Regular cardiac myocyte (primary cell): ENCODE measurements around the gene NOXO1. TPM values are rescaled to one million over a fixed set of nuclear protein-coding genes. Genes with fewer than 3 reads are reported as not detected.

Experiments
- total RNA-seq: library from RNA; depleted of rRNA; stranded (reverse); fragments of >200 nt; gene quantifications from 2 replicates; pipeline ENCODE4 v1.2.3, GENCODE V29; 2014

NOXO1 gene, protein sequence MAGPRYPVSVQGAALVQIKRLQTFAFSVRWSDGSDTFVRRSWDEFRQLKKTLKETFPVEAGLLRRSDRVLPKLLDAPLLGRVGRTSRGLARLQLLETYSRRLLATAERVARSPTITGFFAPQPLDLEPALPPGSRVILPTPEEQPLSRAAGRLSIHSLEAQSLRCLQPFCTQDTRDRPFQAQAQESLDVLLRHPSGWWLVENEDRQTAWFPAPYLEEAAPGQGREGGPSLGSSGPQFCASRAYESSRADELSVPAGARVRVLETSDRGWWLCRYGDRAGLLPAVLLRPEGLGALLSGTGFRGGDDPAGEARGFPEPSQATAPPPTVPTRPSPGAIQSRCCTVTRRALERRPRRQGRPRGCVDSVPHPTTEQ
- under 0.01 TPM in 1 of 2 replicates, not detected in the other for total RNA-seq

DNA sequence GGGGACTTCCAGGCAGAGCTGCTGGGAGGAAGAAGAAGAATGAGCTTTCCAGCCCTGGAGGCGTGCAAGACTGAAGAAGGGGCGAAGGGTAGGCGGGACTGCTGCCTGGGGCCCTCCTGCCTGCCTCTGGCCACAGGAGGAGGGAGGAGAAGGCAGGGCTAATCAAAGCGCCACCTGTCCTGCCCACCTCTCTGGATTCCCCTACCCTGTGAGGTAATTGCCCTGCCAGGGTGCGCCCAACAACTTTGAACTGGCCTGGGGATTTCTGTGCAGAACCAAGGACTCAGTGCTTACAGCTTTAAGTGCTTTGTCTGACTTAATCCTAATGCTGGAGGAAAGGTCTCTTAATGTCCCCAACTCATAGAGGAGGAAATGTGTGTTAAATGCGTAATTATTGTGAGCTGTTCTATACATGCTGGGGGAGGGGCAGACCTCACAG lies at the start of gene NOXO1:
NOXO1 (minus strand) TSS at position 72 of the 439 bp plus-strand sequence. CDS start 290 bp downstream, outside the sequence.

DNA sequence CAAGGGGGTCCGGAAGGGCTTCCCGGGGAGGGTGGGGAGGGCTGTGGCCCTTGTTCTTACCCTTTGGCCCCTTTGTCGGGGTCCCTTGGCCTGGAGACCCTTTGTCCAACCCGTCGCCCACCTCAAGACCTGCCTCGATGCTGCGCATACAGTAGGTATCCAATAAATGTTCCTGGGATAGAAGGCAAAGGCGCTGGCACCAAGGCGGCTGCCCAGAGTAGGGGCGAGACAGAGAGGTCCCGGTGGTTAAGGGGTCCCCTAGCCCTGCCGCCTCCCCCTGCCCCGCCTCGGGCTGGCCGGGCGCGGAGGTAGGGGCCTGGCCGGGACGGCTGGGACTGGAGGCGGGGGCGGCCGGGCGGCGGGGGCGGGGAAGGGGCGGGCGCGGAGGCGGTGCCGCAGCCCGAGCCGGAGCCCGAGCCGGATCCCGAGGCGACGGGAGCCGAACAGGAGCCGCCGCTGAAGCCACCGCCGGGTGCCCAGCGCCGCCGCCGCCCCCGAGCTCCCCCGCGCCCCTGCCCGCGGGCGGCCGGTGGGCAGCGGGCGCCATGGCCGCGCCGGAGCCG lies 45.3 kb upstream of the NOXO1 start, which contains the start of gene NHERF2:
NHERF2 (plus strand) TSS at position 442 of the 563 bp plus-strand sequence; CDS start at position 546, 104 bp downstream.

DNA sequence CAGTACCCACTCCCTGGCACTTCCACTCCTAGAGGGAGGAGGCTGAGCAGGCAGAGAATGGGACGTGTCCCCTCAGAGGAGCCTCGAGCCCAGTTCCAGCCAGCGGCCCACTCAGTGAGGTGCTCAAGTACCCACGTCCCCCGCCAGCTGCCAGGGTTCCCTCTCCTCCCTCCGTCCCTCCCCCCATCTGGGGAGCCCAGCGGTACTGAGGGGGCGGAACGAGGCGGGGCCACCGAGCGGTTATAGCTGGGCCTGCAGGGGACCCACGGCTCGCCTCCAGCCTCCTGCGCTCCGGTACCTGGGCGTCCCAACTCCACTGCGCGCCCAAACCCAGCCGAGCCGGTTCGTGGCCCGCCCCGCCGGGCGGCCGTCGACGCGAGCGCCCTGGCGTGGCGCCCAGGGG lies 38.2 kb upstream of the NOXO1 start, which contains the start of gene NPW:
NPW (plus strand) TSS at position 268 of the 403 bp plus-strand sequence.

DNA sequence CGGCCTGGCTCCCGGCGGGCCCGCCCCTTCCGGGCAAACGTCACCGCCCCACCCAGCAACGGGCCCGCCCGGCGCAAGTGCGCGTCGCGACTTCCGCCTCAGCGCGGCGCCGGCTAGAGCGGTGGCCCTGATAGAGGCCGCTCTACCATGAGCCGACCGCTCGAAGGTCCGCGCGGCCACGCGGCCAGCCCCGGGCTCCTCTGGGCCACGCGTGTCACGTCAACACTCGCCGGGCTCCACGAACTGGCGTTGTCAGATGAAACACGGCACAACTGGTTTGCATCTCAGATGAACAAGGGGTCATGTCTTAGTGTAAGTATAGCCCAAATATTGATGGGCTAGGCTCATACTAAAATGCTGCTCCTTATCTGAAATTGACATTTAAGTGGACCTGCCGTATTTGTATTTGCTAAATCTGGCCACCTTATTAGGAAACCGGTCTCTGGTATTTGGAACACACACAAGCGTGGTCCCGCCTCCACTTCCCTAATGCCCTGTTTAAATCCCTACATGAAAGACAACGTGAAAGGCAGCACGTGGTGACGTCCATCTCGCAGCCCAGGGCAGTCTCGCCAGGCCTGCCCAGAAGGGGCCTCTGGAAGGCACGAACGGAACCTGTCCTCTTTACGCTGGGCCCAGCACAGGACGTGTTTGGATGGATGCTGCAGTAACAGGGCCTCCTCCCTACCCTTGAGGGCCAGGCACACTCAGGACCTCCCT lies 28.7 kb upstream of the NOXO1 start, which contains the start of gene ZNF598:
ZNF598 (minus strand) TSS at position 31 of the 720 bp plus-strand sequence.

DNA sequence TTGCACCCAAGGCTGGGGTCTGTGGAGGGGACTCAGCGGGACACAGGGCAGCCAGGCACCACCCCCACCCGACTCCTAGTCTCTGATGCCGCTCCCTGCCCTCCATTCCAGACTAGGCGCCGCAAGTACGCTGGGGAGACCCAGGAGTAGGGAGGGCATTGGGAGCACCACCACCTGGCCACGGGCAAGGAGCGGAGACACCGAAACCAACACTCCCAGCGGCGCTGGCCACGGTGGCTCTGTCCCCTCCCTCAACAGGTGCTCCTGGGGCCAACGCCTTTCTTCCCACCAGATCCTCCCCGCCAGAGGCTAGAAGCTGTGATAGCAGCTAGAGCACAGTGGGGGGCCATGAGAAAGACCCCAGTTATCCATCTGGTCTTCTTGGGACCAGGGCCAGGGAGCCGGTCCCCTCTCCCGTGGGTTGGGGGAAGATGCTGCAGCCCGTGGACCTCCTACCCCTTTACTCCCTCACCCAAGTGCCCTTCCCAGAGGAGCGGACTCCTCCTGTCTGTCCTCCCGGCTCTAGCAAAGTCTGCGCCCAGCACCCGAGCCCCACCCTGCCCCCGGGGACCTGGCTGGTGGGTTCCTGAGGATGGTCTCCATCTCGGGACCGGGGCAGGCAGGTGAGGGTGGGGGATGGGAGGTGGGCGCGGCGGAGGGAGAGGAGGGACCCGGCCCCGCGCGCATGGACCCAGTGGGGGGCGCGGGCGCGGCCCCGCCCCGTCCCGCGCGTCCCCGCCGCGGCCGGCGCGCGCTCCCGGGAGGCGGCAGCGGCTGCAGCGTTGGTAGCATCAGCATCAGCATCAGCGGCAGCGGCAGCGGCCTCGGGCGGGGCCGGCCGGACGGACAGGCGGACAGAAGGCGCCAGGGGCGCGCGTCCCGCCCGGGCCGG lies 8.2 kb upstream of the NOXO1 start, which contains the start of gene SYNGR3:
SYNGR3 (plus strand) TSS at position 762 of the 892 bp plus-strand sequence. CDS start 133 bp downstream, outside the sequence.

DNA sequence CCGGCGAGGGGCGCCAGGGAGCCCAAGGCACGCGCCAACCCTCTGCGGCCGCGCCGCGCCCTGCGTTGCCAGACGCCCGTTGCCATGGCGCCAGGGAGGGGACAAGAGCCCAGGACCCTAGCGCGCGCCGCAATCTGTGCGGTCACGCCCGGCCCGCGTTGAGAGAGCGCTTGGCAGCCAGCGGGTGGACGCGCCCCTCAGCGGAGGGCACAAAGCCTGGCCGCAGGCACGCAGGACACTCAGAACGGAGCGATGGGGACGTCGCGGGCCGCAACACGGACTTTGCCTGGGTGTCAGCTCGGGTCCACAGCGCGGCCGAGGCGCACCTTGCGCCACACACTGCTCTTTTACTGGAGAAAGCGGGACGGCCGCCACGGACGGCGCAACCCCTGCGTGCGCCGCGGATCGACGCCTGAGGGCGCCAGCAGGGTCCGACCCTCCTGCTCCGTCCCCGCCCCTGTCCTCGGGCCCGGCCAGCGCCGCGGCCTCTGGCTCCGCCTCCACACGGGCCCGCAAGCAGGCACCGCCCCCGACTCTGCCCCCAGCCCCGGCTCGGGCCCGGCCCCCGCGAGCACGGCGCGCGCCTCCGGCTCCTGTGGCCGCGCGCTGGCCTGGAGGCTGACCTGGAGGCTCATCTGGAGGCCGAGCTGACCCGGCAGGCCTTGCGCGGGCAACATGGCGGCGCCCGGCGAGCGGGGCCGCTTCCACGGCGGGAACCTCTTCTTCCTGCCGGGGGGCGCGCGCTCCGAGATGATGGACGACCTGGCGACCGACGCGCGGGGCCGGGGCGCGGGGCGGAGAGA lies 2.5 kb upstream of the NOXO1 start, which contains the start of gene GFER:
GFER (plus strand) TSS at position 650 of the 803 bp plus-strand sequence; CDS start at position 676, 26 bp downstream.

GRCh38 chr16:1971796-1972489 lies 9.3 kb downstream of the NOXO1 start, which contains the start of gene TBL3:
Gene TBL3 (plus strand): TSS chr16:1972053. CDS start chr16:1972165, 112 bp downstream.

GRCh38 chr16:1966460-1966859 lies 14.8 kb downstream of the NOXO1 start, which contains the start of gene RNF151:
Gene RNF151 (plus strand): TSS chr16:1966856. CDS start chr16:1966882, 26 bp downstream.

GRCh38 chr16:1964506-1965395 lies 16.5 kb downstream of the NOXO1 start, which contains the start of gene RPS2:
Gene RPS2 (minus strand): TSS chr16:1964826. CDS start chr16:1964625, 201 bp downstream.

GRCh38 chr16:1959269-1960039 lies 21.8 kb downstream of the NOXO1 start, which contains the start of gene NDUFB10:
Gene NDUFB10 (plus strand): TSS chr16:1959538. CDS start chr16:1959625, 87 bp downstream.

GRCh38 chr16:1942810-1943726 lies 38.2 kb downstream of the NOXO1 start, which contains the start of gene MSRB1:
Gene MSRB1 (minus strand): TSS chr16:1943199. CDS start chr16:1943156, 43 bp downstream.

Other genes with a start within 250 kb of the NOXO1 start
- gene NME3, start 209.9 kb downstream of the NOXO1 start, total RNA-seq, result 71.9 and 85.4 TPM in 2 replicates
- 7.7 and 9.6 TPM in 2 replicates for gene EME2, start 208.7 kb downstream of the NOXO1 start, total RNA-seq
- gene MRPS34, start 208.3 kb downstream of the NOXO1 start, total RNA-seq, result 45.1 and 90.1 TPM in 2 replicates
- gene SPSB3, start 198.9 kb downstream of the NOXO1 start, total RNA-seq, result 21.5 and 37.5 TPM in 2 replicates
- gene NUBP2, start 198.5 kb downstream of the NOXO1 start, total RNA-seq, result 52.7 and 84.4 TPM in 2 replicates
- not detected in 2 replicates for gene IGFALS, start 187.8 kb downstream of the NOXO1 start, total RNA-seq
- 70.5 and 79.0 TPM in 2 replicates for gene HAGH, start 154.6 kb downstream of the NOXO1 start, total RNA-seq
- 62.6 and 71.5 TPM in 2 replicates for gene FAHD1, start 154.3 kb downstream of the NOXO1 start, total RNA-seq
- 0.28 TPM in 1 of 2 replicates, not detected in the other for gene MEIOB, start 109.3 kb downstream of the NOXO1 start, total RNA-seq
- not detected in 2 replicates for gene HS3ST6, start 63.1 kb downstream of the NOXO1 start, total RNA-seq
- 3.1 and 11.5 TPM in 2 replicates for gene MSRB1, start 38.3 kb downstream of the NOXO1 start, total RNA-seq
- gene RPL3L, start 26.8 kb downstream of the NOXO1 start, total RNA-seq, result under 0.01 TPM in 1 of 2 replicates, not detected in the other
- gene NDUFB10, start 21.9 kb downstream of the NOXO1 start, total RNA-seq, result 84.0 and 160 TPM in 2 replicates
- 1,090 and 2,696 TPM in 2 replicates for gene RPS2, start 16.6 kb downstream of the NOXO1 start, total RNA-seq
- not detected in 2 replicates for gene RNF151, start 14.6 kb downstream of the NOXO1 start, total RNA-seq
- 27.1 and 56.0 TPM in 2 replicates for gene TBL3, start 9.4 kb downstream of the NOXO1 start, total RNA-seq
- gene GFER, start 2.7 kb upstream of the NOXO1 start, total RNA-seq, result 9.0 and 10.2 TPM in 2 replicates
- 2.3 and 2.8 TPM in 2 replicates for gene SYNGR3, start 8.5 kb upstream of the NOXO1 start, total RNA-seq
- gene ZNF598, start 28.4 kb upstream of the NOXO1 start, total RNA-seq, result 8.5 and 21.1 TPM in 2 replicates
- 0.28 and 0.58 TPM in 2 replicates for gene NPW, start 38.3 kb upstream of the NOXO1 start, total RNA-seq
- gene NHERF2, start 45.4 kb upstream of the NOXO1 start, total RNA-seq, result 20.6 and 41.8 TPM in 2 replicates
- 20.6 and 28.9 TPM in 2 replicates for gene NTHL1, start 66.4 kb upstream of the NOXO1 start, total RNA-seq
- 35.9 and 45.7 TPM in 2 replicates for gene TSC2, start 66.5 kb upstream of the NOXO1 start, total RNA-seq
- gene PKD1, start 154.4 kb upstream of the NOXO1 start, total RNA-seq, result 96.4 and 129 TPM in 2 replicates
- gene RAB26, start 167.2 kb upstream of the NOXO1 start, total RNA-seq, result 0.56 and 0.58 TPM in 2 replicates
- gene TRAF7, start 174.3 kb upstream of the NOXO1 start, total RNA-seq, result 33.8 and 44.3 TPM in 2 replicates
- 0.19 and 0.56 TPM in 2 replicates for gene CASKIN1, start 215.1 kb upstream of the NOXO1 start, total RNA-seq
- 20.3 and 34.1 TPM in 2 replicates for gene MLST8, start 224.0 kb upstream of the NOXO1 start, total RNA-seq
- 0.77 and 1.7 TPM in 2 replicates for gene BRICD5, start 229.4 kb upstream of the NOXO1 start, total RNA-seq
- 10.1 and 22.8 TPM in 2 replicates for gene PGP, start 233.4 kb upstream of the NOXO1 start, total RNA-seq
- gene E4F1, start 242.1 kb upstream of the NOXO1 start, total RNA-seq, result 28.6 and 35.0 TPM in 2 replicates